Measurements from ENCODE around the gene LBR. TPM values are rescaled to one million over a fixed set of nuclear protein-coding genes. Genes with fewer than 3 reads are reported as not detected.
"Not testable (repeated sequence)": the region's sequence is repeated elsewhere in the genome, so short reads cannot be mapped to it uniquely, and the experiment has no call there.

Gene LBR
- total and polyA plus RNA-seq, 12 donors, result 5.4 to 27.5 (median 14.1) TPM

DNA sequence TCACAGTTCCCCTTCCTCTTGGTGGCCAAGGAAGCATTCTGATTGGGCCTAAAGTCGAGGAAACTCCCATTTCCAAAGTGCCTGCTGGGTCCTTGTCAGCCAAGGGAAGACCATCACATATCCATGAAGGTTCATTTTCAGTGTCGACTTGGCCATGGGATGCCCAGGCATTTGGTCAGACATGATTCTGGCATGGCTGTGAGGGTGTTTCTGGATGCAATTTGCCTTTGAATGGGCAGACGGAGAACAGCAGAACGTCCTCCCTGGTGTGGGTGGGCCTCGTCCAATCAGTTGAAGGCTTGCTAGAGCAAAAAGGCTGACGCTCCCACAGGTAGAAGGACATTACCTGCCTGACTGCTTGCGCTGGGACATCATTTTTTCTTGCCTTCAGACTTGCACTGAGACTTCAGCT lies 48.3 kb upstream of the LBR start:
- Histone ChIP-seq H3K4me3 (no peak overlapping the region), H3K36me3 (replicated peaks in 1 of 2) (no peaks in the 10 kb centered on the region), H3K27ac (no peak overlapping the region), H3K4me1 (replicated peaks in 1 of 2) (peaks cover 4 to 8% of the 10 kb centered on the region in 2 donors), H3K9me3 (replicated peaks in 1 of 3) (no peaks in the 10 kb centered on the region), H3K27me3 (no peaks in the 10 kb centered on the region)
- 82 to 92% (median 89%) methylated on average over 6 to 7 of the region's 7 CpGs for WGBS, 4 donors
- peak in 2 of 7 donors; percentile 15 to 41 for DNase-seq
- intact Hi-C loops (cut with DNase I), result loop anchor here (5.0 kb wide), 2 partner anchors 296 to 436 kb away; no protein-coding TSS in a partner anchor
- TF ChIP-seq, protein P1, sequence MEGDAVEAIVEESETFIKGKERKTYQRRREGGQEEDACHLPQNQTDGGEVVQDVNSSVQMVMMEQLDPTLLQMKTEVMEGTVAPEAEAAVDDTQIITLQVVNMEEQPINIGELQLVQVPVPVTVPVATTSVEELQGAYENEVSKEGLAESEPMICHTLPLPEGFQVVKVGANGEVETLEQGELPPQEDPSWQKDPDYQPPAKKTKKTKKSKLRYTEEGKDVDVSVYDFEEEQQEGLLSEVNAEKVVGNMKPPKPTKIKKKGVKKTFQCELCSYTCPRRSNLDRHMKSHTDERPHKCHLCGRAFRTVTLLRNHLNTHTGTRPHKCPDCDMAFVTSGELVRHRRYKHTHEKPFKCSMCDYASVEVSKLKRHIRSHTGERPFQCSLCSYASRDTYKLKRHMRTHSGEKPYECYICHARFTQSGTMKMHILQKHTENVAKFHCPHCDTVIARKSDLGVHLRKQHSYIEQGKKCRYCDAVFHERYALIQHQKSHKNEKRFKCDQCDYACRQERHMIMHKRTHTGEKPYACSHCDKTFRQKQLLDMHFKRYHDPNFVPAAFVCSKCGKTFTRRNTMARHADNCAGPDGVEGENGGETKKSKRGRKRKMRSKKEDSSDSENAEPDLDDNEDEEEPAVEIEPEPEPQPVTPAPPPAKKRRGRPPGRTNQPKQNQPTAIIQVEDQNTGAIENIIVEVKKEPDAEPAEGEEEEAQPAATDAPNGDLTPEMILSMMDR (IDR thresholded peaks at IDR 0.05), result no peak
- TF ChIP-seq POLR2A (IDR thresholded peaks at IDR 0.05), result no peak

DNA sequence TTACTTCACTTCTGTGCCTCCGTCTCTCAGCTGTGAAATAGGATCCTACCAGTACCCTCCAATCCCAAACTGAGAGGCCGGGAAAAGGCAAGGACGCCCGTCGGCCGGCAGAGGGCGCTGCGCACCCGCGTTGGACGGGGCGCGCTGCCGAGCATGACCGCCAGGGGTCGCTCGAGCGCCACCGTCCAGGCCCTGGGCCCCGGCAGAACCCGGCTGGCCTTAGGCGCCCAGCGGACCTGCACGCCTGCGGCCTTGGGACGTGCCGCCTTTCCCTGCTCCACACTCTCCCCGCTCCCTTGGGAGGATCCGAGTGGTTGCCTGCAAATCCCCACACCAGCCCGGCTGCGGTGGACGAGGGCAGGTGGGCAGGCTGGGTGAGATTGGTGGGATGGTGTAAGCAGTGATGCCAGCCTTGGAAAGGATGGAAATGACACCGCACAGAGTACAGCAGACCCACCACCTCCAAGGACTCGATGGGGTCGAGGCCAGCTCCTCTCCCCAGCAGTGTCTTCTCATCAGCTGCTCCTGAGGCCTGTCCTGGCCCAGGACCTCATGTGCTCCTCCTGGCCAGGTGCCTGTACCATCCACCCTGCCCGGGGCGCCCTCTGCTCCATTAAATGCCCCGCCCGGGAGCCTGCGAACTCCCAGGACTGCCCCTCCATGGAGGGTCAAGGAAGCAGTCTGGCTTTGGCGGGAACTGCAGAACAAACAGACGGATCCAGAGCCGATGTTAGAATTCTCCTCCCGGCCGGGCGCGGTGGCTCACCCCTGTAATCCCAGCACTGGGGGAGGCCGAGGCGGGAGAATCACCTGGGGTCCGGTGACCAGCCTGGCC lies 47.4 kb upstream of the LBR start:
- H3K27me3 ChIP-seq, result no peaks in the 10 kb centered on the region
- no peaks in the 10 kb centered on the region for H3K36me3 ChIP-seq (replicated peaks in 1 of 2)
- intact Hi-C loops (cut with DNase I), result loop anchor here (2.0 to 5.0 kb wide), 5 partner anchors 297 to 502 kb away; no protein-coding TSS in a partner anchor
- H3K4me1 ChIP-seq (replicated peaks in 1 of 2), result peaks cover 4 to 8% of the 10 kb centered on the region in 2 donors
- 7 to 27% (median 19%) methylated on average over 26 to 50 of the region's 50 CpGs for WGBS, 4 donors
- no peak overlapping the region for H3K4me3 ChIP-seq
- H3K9me3 ChIP-seq (replicated peaks in 1 of 3), result no peaks in the 10 kb centered on the region
- peak; percentile 57 to 80 (median 67) for DNase-seq
- no peak overlapping the region for H3K27ac ChIP-seq
- TF ChIP-seq, protein P1 (IDR thresholded peaks at IDR 0.05), result peak; percentile 100
- TF ChIP-seq POLR2A (IDR thresholded peaks at IDR 0.05), result peak in 1 of 2 donors; percentile 65

DNA sequence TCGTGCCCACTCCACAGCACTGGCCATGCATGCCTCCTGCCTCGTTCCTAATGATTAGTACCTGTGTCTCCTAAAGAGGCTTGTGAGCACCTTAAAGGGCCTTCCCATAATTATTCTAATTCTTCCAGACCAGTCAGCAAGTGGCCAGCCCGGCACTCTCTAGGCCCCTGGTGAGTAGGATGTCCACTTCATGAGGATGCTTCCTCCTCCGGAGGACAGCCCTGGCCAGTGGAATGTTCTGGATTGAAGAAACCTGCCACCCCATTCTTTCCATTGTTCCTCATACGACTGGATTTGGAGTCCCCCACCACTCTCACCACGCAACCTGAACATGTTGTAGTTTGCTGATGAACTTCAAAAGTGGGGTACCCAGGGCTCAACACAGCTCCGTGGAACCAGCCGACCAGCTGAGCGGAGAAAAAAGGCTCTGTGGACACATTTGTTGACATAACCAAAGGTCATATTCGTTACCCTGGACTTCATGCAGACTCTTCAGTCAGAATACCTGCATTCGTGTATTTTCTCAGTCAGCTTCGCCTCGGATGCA lies 46.7 kb upstream of the LBR start:
- Histone ChIP-seq H3K4me3 (no peak overlapping the region), H3K36me3 (replicated peaks in 1 of 2) (no peaks in the 10 kb centered on the region), H3K9me3 (replicated peaks in 1 of 3) (no peaks in the 10 kb centered on the region), H3K27me3 (no peaks in the 10 kb centered on the region), H3K27ac (no peak overlapping the region), H3K4me1 (replicated peaks in 1 of 2) (peaks cover 4 to 8% of the 10 kb centered on the region in 2 donors)
- intact Hi-C loops (cut with DNase I), result loop anchor here (2.0 to 5.0 kb wide), 3 partner anchors 436 to 503 kb away; no protein-coding TSS in a partner anchor
- 37 to 50% (median 41%) methylated on average over 12 to 13 of the region's 13 CpGs for WGBS, 4 donors
- DNase-seq, result peak in 2 of 7 donors; percentile 20 to 50
- TF ChIP-seq, protein P1 (IDR thresholded peaks at IDR 0.05), result no peak
- no peak for TF ChIP-seq POLR2A (IDR thresholded peaks at IDR 0.05)

DNA sequence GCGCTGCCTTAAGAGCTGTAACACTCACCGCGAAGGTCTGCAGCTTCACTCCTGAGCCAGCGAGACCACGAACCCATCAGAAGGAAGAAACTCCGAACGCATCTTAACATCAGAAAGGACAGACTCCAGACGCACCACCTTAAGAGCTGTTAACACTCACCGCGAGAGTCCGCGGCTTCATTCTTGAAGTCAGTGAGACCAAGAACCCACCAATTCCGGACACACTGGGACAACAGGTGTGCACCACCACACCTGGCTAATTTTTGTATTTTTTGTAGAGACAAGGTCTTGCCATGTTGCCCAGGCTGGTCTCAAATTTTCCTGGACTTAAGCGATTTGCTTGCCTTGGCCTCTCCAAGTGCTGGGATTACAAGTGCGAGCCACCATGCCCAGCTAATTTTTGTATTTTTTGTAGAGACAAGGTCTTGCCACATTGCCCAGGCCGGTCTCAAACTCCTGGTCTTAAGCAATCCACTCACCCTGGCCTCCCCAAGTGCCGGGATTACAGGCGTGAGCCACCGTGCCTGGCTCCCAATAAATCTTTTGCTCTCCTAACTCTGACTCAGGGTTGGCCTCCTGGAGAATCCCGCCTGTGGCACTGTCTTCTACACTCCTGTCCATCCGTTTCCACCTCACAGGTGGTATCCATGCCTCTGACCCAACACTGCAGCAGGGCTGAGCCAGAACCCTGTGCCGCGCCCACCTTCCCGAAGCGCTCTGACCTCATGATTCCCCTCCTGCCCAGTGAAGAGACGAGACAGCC lies 46.0 kb upstream of the LBR start:
- peak in 2 of 7 donors; percentile 20 to 48 for DNase-seq
- not testable (repeated sequence) for H3K4me1 ChIP-seq (replicated peaks in 1 of 2); H3K9me3 ChIP-seq (replicated peaks in 1 of 3); H3K27me3 ChIP-seq; H3K4me3 ChIP-seq; H3K27ac ChIP-seq; H3K36me3 ChIP-seq (replicated peaks in 1 of 2)
- intact Hi-C loops (cut with DNase I), result loop anchor here (2.0 to 5.0 kb wide), 3 partner anchors 437 to 503 kb away; no protein-coding TSS in a partner anchor
- 86 to 90% (median 86%) methylated on average over 17 to 26 of the region's 26 CpGs for WGBS, 4 donors

DNA sequence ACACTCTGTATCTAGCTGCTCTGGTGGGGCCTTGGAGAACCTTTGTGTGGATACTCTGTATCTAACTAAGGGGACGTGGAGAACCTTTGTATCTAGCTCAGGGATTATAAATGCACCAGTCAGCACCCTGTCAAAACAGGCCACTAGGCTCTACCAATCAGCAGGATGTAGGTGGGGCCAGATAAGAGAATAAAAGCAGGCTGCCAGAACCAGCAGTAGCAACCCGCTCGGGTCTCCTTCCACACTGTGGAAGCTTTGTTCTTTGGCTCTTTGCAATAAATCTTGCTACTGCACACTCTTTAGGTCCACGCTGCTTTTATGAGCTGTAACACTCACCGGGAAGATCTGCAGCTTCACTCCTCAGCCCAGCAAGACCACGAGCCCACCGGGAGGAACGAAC lies 45.4 kb upstream of the LBR start:
- H3K4me1 ChIP-seq (replicated peaks in 1 of 2); H3K27ac ChIP-seq; H3K9me3 ChIP-seq (replicated peaks in 1 of 3); H3K4me3 ChIP-seq; H3K36me3 ChIP-seq (replicated peaks in 1 of 2); H3K27me3 ChIP-seq: not testable (repeated sequence)
- intact Hi-C loops (cut with DNase I), result loop anchor here in 1 of 2 donors (5.0 kb wide), 1 partner anchor 504 kb away; no protein-coding TSS in a partner anchor
- WGBS, 4 donors, result 56 to 77% (median 70%) methylated on average over 7 to 8 of the region's 8 CpGs
- DNase-seq, result peak in 2 of 7 donors; percentile 24 to 50

Measured in adrenal gland (tissue), 12 donors.